GM12891 (cell line): ENCODE results near the gene KCNMA1.
"Not testable (repeated sequence)": the region's sequence is repeated elsewhere in the genome, so short reads cannot be mapped to it uniquely, and the experiment has no call there.

Source experiments
- DNase-seq: peaks from one replicate; pipeline ENCODE4 v3.0.0; 2011; ENCODE audit warnings: low spot score; ENCODE audit not compliant: insufficient read length
- FAIRE-seq: peaks from 2 replicates; lab custom pipeline; 2011; peaks lifted over from hg19 to GRCh38; lab: Jason Lieb, UNC
- PAX5 ChIP-seq: IDR thresholded peaks from 2 replicates; pipeline ENCODE4 v1.6.1; 2011; ENCODE audit warnings: low read length, moderate library complexity, mild to moderate bottlenecking; ENCODE audit not compliant: insufficient read depth, severe bottlenecking
- POLR2A ChIP-seq: IDR thresholded peaks from 2 replicates; pipeline ENCODE4 v1.6.1; 2011; ENCODE audit warnings: low read depth, low read length, control low read depth
- POLR2AphosphoS5 ChIP-seq: IDR thresholded peaks from 2 replicates; pipeline ENCODE4 v1.6.1; 2011; ENCODE audit warnings: low read depth, low read length, control low read depth
- POU2F2 ChIP-seq: IDR thresholded peaks from 2 replicates; pipeline ENCODE4 v1.6.1; 2011; ENCODE audit warnings: low read depth, mild to moderate bottlenecking, control low read depth, low read length, moderate library complexity
- SPI1 ChIP-seq: IDR thresholded peaks from 2 replicates; pipeline ENCODE4 v1.6.1; 2011; ENCODE audit warnings: low read depth, low read length, control low read depth
- TAF1 ChIP-seq: IDR thresholded peaks from 2 replicates; pipeline ENCODE4 v1.6.1; 2011; ENCODE audit warnings: low read depth, low read length, control low read depth

The KCNMA1 gene

GRCh38 chr10:77388571-77389100 is 249.0 kb downstream of the KCNMA1 start:
- DNase-seq (no peak), FAIRE-seq (no peak)

DNA sequence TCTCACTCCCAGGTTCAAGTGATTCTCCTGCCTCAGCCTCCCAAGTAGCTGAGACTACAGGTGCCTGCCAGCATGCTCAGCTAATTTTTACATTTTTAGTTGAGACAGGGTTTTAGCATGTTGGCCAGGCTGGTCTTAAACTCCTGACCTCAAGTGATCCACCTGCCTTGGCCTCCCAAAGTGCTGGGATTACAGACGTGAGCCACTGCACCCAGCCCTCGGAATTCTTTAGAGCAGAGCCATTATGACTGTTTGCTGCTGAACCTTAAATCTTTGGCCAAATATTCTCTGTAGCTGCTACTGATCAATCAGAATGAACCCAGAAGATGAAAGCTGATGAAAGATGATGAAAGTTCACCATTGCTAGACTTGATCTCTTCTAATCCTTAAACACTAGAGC is 249.9 kb downstream of the KCNMA1 start:
- not testable (repeated sequence) for FAIRE-seq, DNase-seq

More at GRCh38 chr10:77388571-77389100, 249.0 kb downstream of the KCNMA1 start:
- no peak for TF ChIP-seq TAF1
- TF ChIP-seq POLR2A: no peak
- no peak for TF ChIP-seq POLR2AphosphoS5
- no peak for TF ChIP-seq PAX5
- TF ChIP-seq POU2F2: no peak
- no peak for TF ChIP-seq SPI1

DNA sequence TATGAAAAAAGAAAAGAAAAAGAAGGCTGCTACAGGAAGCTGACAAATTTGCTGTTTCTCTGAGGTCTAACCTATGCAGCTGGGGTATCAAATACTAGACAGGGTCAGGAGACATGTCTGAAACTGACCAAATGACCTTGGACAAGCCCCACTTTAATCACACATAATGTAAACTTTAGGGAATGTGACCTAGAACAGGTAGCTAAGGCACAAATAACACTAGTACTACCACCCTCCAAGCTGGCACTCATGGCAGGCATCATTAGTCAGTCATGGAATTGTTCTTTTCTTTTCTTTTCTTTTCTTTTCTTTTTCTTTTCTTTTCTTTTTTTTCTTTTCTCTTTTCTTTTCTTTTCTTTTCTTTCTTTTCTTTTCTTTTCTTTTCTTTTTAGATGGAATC is 250.4 kb downstream of the KCNMA1 start:
- DNase-seq (no peak), FAIRE-seq (no peak)
- TF ChIP-seq POU2F2: no peak

GRCh38 chr10:77386838-77387237 is 250.8 kb downstream of the KCNMA1 start:
- DNase-seq (no peak), FAIRE-seq (no peak)
- TF ChIP-seq SPI1 (no peak), PAX5 (no peak), POLR2AphosphoS5 (no peak), POLR2A (no peak), POU2F2 (no peak), TAF1 (no peak)

DNA sequence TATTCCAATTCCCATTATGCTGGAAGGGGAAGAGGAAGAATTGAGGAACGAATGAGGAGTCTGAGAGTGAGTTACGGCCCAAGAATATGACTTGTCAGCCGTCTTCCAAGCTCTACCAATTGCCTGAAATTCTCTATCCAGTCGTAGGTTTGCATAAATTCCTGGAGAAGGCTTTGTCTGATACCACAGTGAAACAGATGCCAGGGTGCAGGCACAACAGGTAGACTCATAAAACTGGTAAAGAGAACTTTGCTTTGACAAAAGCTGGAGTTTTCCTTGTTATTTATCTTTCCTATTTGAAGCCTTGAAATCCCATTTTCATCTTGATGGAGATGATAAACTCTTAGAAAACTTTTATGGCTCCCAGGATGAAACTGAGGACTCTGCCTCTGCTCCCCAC is 251.2 kb downstream of the KCNMA1 start:
- FAIRE-seq: no peak
- DNase-seq: no peak
- no peak for TF ChIP-seq SPI1

DNA sequence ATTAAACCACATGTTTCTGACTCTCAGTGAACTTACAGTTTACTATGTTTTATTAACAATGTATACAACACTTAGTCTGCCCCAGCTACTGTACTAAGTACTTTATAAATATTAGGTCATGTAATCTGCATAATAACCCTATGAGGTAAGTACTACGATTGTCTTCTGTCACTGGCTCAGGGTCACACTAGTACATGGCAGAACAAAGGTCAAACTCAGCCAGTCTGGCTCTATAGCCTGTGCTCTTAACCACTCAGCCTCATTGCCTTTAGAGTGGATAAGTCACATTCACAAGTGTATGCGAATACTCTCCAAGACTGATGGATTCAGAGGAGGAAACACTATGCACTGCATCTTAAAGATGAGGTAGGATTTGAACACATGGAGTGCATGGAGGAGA is 252.3 kb downstream of the KCNMA1 start:
- TF ChIP-seq TAF1: no peak
- no peak for TF ChIP-seq PAX5
- TF ChIP-seq SPI1: no peak
- TF ChIP-seq POU2F2: no peak
- TF ChIP-seq POLR2A: no peak
- TF ChIP-seq POLR2AphosphoS5: no peak
- DNase-seq (no peak), FAIRE-seq (no peak)

DNA sequence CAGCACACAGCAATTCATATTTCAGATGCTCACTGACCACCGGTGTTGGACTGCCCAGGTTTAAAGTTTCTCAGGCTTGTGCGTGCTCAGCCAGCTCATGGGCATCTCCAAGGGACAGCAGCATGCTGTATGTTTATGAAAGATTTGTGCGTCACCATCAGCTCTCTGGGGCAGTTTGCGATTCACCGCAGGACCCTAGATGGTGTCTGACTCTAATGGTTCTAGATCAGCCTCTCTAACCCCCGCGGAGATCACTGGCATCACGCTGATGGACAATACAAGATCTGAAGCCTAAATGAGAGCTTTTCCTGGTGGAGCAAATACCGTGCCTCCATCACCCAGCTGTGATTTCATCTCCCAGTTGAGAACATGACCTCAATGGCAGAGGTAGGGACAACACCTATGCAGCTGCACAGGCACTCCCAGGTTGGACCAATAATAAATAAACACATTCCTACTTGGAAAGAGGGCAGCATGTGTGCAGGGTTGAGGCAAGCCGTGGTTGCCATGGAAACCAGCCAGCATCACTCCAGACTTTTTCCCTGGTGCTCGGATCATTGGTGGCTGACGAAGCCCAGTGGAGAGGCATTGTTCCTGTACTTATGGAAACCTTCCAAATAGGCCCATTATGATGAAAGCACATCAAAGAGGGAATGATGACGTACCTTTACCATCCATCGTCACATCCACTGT is 253.6 kb downstream of the KCNMA1 start:
- FAIRE-seq (no peak), DNase-seq (no peak)
- TF ChIP-seq POLR2AphosphoS5: no peak
- TF ChIP-seq POU2F2: no peak
- no peak for TF ChIP-seq SPI1
- TF ChIP-seq PAX5: no peak
- TF ChIP-seq TAF1: no peak
- TF ChIP-seq POLR2A: no peak

GRCh38 chr10:77381750-77382149 is 255.9 kb downstream of the KCNMA1 start:
- no peak for TF ChIP-seq PAX5
- no peak for TF ChIP-seq POLR2AphosphoS5
- TF ChIP-seq POLR2A: no peak
- TF ChIP-seq TAF1: no peak
- no peak for TF ChIP-seq SPI1
- no peak for TF ChIP-seq POU2F2
- FAIRE-seq (no peak), DNase-seq (no peak)

DNA sequence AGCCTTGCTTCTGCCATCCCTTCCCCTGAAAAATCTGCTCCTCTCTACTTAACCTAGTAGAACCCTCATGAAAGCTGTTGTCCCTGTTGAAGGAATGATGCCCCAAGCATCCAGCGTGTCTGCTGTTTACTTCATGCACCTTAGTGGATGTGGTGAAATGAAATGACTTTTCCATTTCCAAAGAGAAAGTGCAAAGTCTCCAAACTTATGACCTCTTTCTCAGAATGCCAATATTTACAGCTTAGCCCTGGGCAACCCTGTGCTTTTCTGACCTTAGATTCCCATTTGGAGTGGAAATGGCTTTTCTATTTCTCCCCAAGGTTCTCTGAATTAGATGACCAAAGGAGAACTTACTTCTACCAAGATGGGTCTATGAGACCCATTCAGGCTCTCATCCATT is 256.9 kb downstream of the KCNMA1 start:
- TF ChIP-seq POLR2A (no peak), POU2F2 (no peak), SPI1 (no peak), PAX5 (no peak), POLR2AphosphoS5 (no peak), TAF1 (no peak)
- DNase-seq: no peak
- no peak for FAIRE-seq

GRCh38 chr10:77380191-77380590 is 257.4 kb downstream of the KCNMA1 start:
- TF ChIP-seq SPI1: no peak
- no peak for TF ChIP-seq POLR2AphosphoS5
- no peak for TF ChIP-seq POLR2A
- no peak for TF ChIP-seq TAF1
- DNase-seq: no peak
- no peak for FAIRE-seq
